GM18951 (cell line): Measurements from ENCODE around the gene APOL3.
"Not testable (repeated sequence)": the region's sequence is repeated elsewhere in the genome, so short reads cannot be mapped to it uniquely, and the experiment has no call there.

Experiments
- POLR2A ChIP-seq: IDR thresholded peaks from 4 replicates; pipeline ENCODE4 v1.6.1; 2011; ENCODE audit warnings: mild to moderate bottlenecking; ENCODE audit not compliant: insufficient read length, insufficient read depth; ENCODE audit errors: extremely low read depth
- in situ Hi-C: fragments of 300-500 bp; cut with MboI; formaldehyde crosslinking; loops from one replicate; pipeline ENCODE4 v1.12.0; 2022; ENCODE audit warnings: low sequenced_read_pairs, mixed read lengths, inconsistent platforms; ENCODE audit not compliant: unreplicated experiment

APOL3 gene

GRCh38 chr22:36107436-36107835, 53.1 kb downstream of the APOL3 start:
- in situ Hi-C loops, result loop anchor here (25.0 kb wide), 1 partner anchor 495 kb away; the partner anchor contains the start of gene MB
- TF ChIP-seq POLR2A, result no peak

- in situ Hi-C loops, result loop anchor here (25.0 kb wide), 1 partner anchor 495 kb away; the partner anchor contains the start of gene MB
Measured at GRCh38 chr22:36106910-36107309, 53.6 kb downstream of the APOL3 start.

GRCh38 chr22:36104988-36105387, 55.6 kb downstream of the APOL3 start:
- in situ Hi-C loops, result loop anchor here (25.0 kb wide), 1 partner anchor 493 kb away; the partner anchor contains the start of gene MB
- no peak for TF ChIP-seq POLR2A

More at GRCh38 chr22:36106910-36107309, 53.6 kb downstream of the APOL3 start:
- TF ChIP-seq POLR2A, result no peak

- in situ Hi-C loops, result loop anchor here (25.0 kb wide), 1 partner anchor 492 kb away; the partner anchor contains the start of gene MB
- no peak for TF ChIP-seq POLR2A
Measured at GRCh38 chr22:36104435-36104834, 56.1 kb downstream of the APOL3 start.

GRCh38 chr22:36103891-36104290, 56.7 kb downstream of the APOL3 start:
- no peak for TF ChIP-seq POLR2A
- in situ Hi-C loops, result loop anchor here (25.0 kb wide), 1 partner anchor 492 kb away; the partner anchor contains the start of gene MB

- in situ Hi-C loops, result loop anchor here (25.0 kb wide), 1 partner anchor 491 kb away; the partner anchor contains the start of gene MB
Measured at GRCh38 chr22:36102995-36103394, 57.6 kb downstream of the APOL3 start.

GRCh38 chr22:36101756-36102155, 58.8 kb downstream of the APOL3 start:
- in situ Hi-C loops, result loop anchor here (25.0 kb wide), 1 partner anchor 489 kb away; the partner anchor contains the start of gene MB

More at GRCh38 chr22:36102995-36103394, 57.6 kb downstream of the APOL3 start:
- no peak for TF ChIP-seq POLR2A

GRCh38 chr22:36100908-36101307, 59.6 kb downstream of the APOL3 start:
- in situ Hi-C loops, result loop anchor here (25.0 kb wide), 1 partner anchor 489 kb away; the partner anchor contains the start of gene MB

More at GRCh38 chr22:36101756-36102155, 58.8 kb downstream of the APOL3 start:
- no peak for TF ChIP-seq POLR2A

- in situ Hi-C loops, result loop anchor here (25.0 kb wide), 1 partner anchor 488 kb away; the partner anchor contains the start of gene MB
- no peak for TF ChIP-seq POLR2A
Measured at GRCh38 chr22:36100134-36100824, 60.3 kb downstream of the APOL3 start.

- in situ Hi-C loops, result not testable (repeated sequence)
Measured at GRCh38 chr22:36099561-36099960, 61.0 kb downstream of the APOL3 start.

- TF ChIP-seq POLR2A, result no peak
- in situ Hi-C loops, result no loop called here
Measured at GRCh38 chr22:36097880-36098279, 62.7 kb downstream of the APOL3 start.

GRCh38 chr22:36090772-36091171, 69.8 kb downstream of the APOL3 start:
- in situ Hi-C loops, result not testable (repeated sequence)
